SU-DHL-6 (cell line): ENCODE results near the gene DLK1.

Experiments used
- H2AFZ ChIP-seq: fragments of 200-600 bp; sonication (generic); 2 replicates; pipeline ENCODE4 v1.6.1; 2014; ENCODE audit warnings: low read depth, mild to moderate bottlenecking, moderate library complexity, mixed read lengths, antibody characterized with exemption, low read length; ENCODE audit not compliant: severe bottlenecking
- H3F3A ChIP-seq: fragments of 200-600 bp; shearing (Covaris generic); 2 replicates; pipeline ENCODE4 v1.6.0; 2016; ENCODE audit warnings: antibody characterized with exemption, mild to moderate bottlenecking; ENCODE audit not compliant: insufficient read depth
- H3K27ac ChIP-seq: fragments of 200-600 bp; sonication (generic); 2 replicates; pipeline ENCODE4 v1.5.1; 2016; ENCODE audit warnings: low read depth, mild to moderate bottlenecking, low read length, moderate library complexity, mixed read lengths
- H3K27me3 ChIP-seq: fragments of 200-600 bp; sonication (generic), shearing (Covaris generic); 2 replicates; pipeline ENCODE4 v1.6.0; 2014; ENCODE audit warnings: mild to moderate bottlenecking, low read length
- H3K36me3 ChIP-seq: fragments of 200-600 bp; sonication (generic); 2 replicates; pipeline ENCODE4 v1.6.1; 2014; ENCODE audit warnings: mild to moderate bottlenecking, low read length, mixed read lengths
- H3K4me2 ChIP-seq: fragments of 300-600, 200-600 bp; shearing (Covaris generic), sonication (generic); 2 replicates; pipeline ENCODE4 v1.6.0; 2014; ENCODE audit warnings: low read length, low read depth, mild to moderate bottlenecking; ENCODE audit not compliant: poor library complexity, severe bottlenecking
- H3K4me3 ChIP-seq: fragments of 200-600 bp; sonication (generic); 2 replicates; pipeline ENCODE4 v1.5.1; 2014; ENCODE audit warnings: antibody characterized with exemption, low read length, mild to moderate bottlenecking, mixed read lengths; ENCODE audit not compliant: insufficient read depth, poor library complexity, severe bottlenecking
- H3K79me2 ChIP-seq: fragments of 200-600 bp; sonication (generic); 2 replicates; pipeline ENCODE4 v1.6.1; 2014; ENCODE audit warnings: mild to moderate bottlenecking, low read length, moderate library complexity; ENCODE audit not compliant: insufficient read depth
- H3K9ac ChIP-seq: fragments of 200-600 bp; sonication (generic); 2 replicates; pipeline ENCODE4 v1.7.0; 2014; ENCODE audit warnings: mild to moderate bottlenecking, low read length
- H3K9me2 ChIP-seq: fragments of 200-600 bp; sonication (generic); replicated peaks from 2 replicates; pipeline ENCODE4 v1.6.1; 2014; ENCODE audit warnings: low read length; ENCODE audit not compliant: insufficient read depth
- H3K9me3 ChIP-seq: fragments of 200-600 bp; sonication (generic); 2 replicates; pipeline ENCODE4 v1.6.1; 2014; ENCODE audit warnings: low read length, mixed read lengths; ENCODE audit not compliant: insufficient read depth
- H4K20me1 ChIP-seq: fragments of 200-600 bp; sonication (generic); 2 replicates; pipeline ENCODE4 v1.6.1; 2014; ENCODE audit warnings: low read depth, mild to moderate bottlenecking, antibody characterized with exemption, low read length, moderate library complexity, mixed read lengths
- CTCF ChIP-seq: fragments of 200-600 bp; sonication (generic); IDR thresholded peaks from one replicate; pipeline ENCODE4 v1.5.1; 2017; ENCODE audit warnings: antibody characterized with exemption, mild to moderate bottlenecking, low read length, moderate library complexity; ENCODE audit not compliant: insufficient read depth, poor library complexity, severe bottlenecking
- EZH2phosphoT487 ChIP-seq: fragments of 200-600 bp; sonication (generic), shearing (Covaris generic); conservative IDR thresholded peaks from 2 replicates; pipeline ENCODE4 v1.6.1; 2018; ENCODE audit warnings: mild to moderate bottlenecking, antibody characterized with exemption, low read length, moderate library complexity, mixed read lengths

Gene DLK1

DNA sequence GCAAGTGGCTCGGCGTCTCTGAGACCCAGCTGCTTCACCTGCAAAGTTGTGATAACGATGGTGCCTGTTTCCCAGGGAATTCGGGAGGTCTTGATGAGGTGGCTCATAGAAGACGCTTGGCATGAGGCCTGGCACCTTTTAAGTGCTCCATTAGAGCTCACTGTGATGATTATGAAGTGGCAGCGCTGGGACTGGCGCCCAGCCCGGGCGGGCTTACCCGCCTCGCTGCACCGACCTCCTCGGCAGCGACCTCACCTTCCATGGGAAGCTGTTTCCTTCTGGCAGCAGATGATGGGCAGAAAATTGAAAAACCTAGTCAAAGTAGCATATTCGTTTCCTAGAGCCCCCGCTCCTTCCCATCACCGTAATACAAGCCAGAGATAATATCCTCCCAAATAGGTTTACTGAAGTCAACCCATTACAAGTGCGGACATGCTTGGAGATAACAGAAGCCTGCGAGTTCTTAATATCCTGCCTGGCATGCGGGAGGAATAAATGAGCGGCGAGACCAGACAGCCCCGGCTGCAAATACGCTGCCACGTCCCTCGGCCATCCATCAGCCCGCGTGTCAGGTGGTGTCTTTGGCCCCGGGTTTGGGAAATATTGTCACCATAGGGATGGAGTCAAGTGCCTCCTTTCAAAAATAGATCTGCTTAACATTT is 35.2 kb upstream of the DLK1 start:
- Histone ChIP-seq H3F3A (no peaks in the 10 kb centered on the region), H3K36me3 (no peaks in the 10 kb centered on the region), H3K9me3 (no peaks in the 10 kb centered on the region), H3K79me2 (no peaks in the 10 kb centered on the region), H3K4me2 (no peak overlapping the region), H3K27me3 (no peaks in the 10 kb centered on the region), H3K27ac (no peak overlapping the region), H3K4me3 (no peak overlapping the region), H2AFZ (no peak overlapping the region), H4K20me1 (no peaks in the 10 kb centered on the region), H3K9me2 (no peaks in the 10 kb centered on the region), H3K9ac (no peak overlapping the region)
- no peak for TF ChIP-seq CTCF
- no peak for TF ChIP-seq EZH2phosphoT487

DNA sequence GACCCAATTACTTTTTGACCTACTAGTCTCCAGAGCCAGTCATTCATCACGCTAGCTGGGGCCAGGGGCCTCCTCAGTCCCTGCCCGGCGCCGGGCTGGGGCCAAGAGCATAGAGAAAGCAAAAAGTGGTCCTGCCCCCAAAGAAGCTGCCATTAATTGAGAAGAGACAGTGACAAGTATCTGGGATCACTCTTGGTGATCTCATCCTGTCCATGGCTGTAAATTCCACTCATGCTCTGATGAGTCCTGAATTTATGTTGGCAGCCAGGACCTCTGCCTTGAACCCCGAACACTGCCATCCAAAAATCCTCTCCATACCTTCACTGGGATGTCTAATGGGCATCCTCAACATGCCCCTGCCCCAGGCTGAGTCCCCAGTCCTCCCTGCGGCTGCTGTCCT is 34.4 kb upstream of the DLK1 start:
- Histone ChIP-seq H3K4me3 (no peak overlapping the region), H3K4me2 (no peak overlapping the region), H3F3A (no peaks in the 10 kb centered on the region)

DNA sequence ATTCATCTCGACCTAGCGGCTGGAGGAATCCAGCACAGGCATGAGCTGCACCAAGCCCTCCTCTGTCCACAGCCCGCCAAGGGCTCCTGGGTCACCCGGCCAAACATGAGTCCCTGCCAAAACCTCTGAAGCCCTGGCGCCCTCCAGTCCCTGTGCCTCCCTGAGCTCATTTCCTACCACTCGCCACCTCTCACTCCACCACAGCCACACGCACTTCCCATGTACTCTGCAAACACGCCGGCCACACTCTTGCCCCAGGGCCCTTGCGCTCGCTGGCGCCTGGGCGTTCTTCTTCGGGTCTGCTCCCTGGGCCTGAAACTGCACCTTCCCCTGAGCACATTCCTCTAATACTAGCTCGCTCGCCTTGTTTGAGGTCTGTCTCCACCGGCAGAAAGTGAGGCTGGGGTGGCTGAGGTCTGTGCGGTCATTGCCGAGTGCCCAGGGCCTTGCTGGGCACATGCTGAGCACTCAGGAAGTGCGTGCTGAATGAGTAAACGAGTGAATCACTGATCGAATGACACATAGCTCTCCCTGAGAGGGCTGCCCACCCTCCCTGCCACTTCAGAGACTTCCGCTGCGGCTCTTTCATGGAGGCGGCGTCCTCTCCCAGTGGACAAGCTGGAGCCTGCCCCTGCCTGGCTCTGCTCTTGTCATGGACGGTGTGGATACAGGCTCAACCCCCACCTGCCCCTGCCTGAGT is 33.7 kb upstream of the DLK1 start:
- Histone ChIP-seq H3K79me2 (no peaks in the 10 kb centered on the region), H3K4me2 (no peak overlapping the region), H3K27me3 (no peaks in the 10 kb centered on the region), H3K9me3 (no peaks in the 10 kb centered on the region), H3K4me3 (no peak overlapping the region), H3K9ac (no peak overlapping the region), H3K9me2 (no peaks in the 10 kb centered on the region), H2AFZ (no peak overlapping the region), H3K27ac (no peak overlapping the region), H4K20me1 (no peaks in the 10 kb centered on the region), H3F3A (no peaks in the 10 kb centered on the region), H3K36me3 (no peaks in the 10 kb centered on the region)
- TF ChIP-seq EZH2phosphoT487 (no peak), CTCF (no peak)

More for the DNA sequence above, 34.4 kb upstream of the DLK1 start:
- H3K36me3 ChIP-seq = no peaks in the 10 kb centered on the region
- H3K9me2 ChIP-seq = no peaks in the 10 kb centered on the region
- H3K27me3 ChIP-seq = no peaks in the 10 kb centered on the region
- H3K9me3 ChIP-seq = no peaks in the 10 kb centered on the region
- H3K79me2 ChIP-seq = no peaks in the 10 kb centered on the region
- H2AFZ ChIP-seq = no peak overlapping the region
- H3K27ac ChIP-seq = no peak overlapping the region
- no peak overlapping the region for H3K9ac ChIP-seq
- no peak for TF ChIP-seq EZH2phosphoT487
- TF ChIP-seq CTCF = no peak
- H4K20me1 ChIP-seq = no peaks in the 10 kb centered on the region
